B cell (primary cell): Measurements from ENCODE around the gene RFWD3.

Source experiments
- CTCF ChIP-seq: fragments of 200-600 bp; IDR thresholded peaks from one replicate; pipeline ENCODE4 v1.8.0; 2022; ENCODE audit warnings: antibody characterized with exemption, mild to moderate bottlenecking
- EZH2 ChIP-seq: IDR thresholded peaks from 2 replicates; pipeline ENCODE4 v1.6.1; 2012; ENCODE audit warnings: borderline replicate concordance, low read depth, mild to moderate bottlenecking, moderate library complexity, low read length; ENCODE audit not compliant: insufficient read depth, poor library complexity, severe bottlenecking

GRCh38 chr16:74713325-74713724, 46.6 kb upstream of the RFWD3 start:
- no peak for TF ChIP-seq CTCF
- no peak for TF ChIP-seq EZH2
